Osteoblast (primary cell): ENCODE data around the gene DTWD1. TPM values are rescaled to one million over a fixed set of nuclear protein-coding genes. Genes with fewer than 3 reads are reported as not detected.
"Not testable (repeated sequence)": the region's sequence is repeated elsewhere in the genome, so short reads cannot be mapped to it uniquely, and the experiment has no call there.

Experiments used
- DNase-seq: peaks from one replicate; pipeline ENCODE4 v3.0.0; 2011; ENCODE audit warnings: low spot score, mixed read lengths; ENCODE audit not compliant: insufficient read length; ENCODE audit errors: missing footprints
- H2AFZ ChIP-seq: 2 replicates; pipeline ENCODE4 v1.6.0; 2011; ENCODE audit warnings: mild to moderate bottlenecking, low read length
- H3K27ac ChIP-seq: 2 replicates; pipeline ENCODE4 v1.5.1; 2011; ENCODE audit warnings: mild to moderate bottlenecking, low read depth, low read length, moderate library complexity
- H3K27me3 ChIP-seq: 2 replicates; pipeline ENCODE4 v1.6.0; 2012; ENCODE audit warnings: mild to moderate bottlenecking, control low read depth, inconsistent platforms, low read length, moderate library complexity; ENCODE audit not compliant: insufficient read depth
- H3K36me3 ChIP-seq: 2 replicates; pipeline ENCODE4 v1.5.1; 2011; ENCODE audit warnings: mild to moderate bottlenecking, low read length, control low read depth, moderate library complexity; ENCODE audit not compliant: insufficient read depth
- H3K4me1 ChIP-seq: 2 replicates; pipeline ENCODE4 v1.5.1; 2011; ENCODE audit warnings: mild to moderate bottlenecking, low read length, control low read depth, moderate library complexity; ENCODE audit not compliant: insufficient read depth
- H3K4me2 ChIP-seq: 2 replicates; pipeline ENCODE4 v1.6.0; 2011; ENCODE audit warnings: mild to moderate bottlenecking, low read length; ENCODE audit not compliant: insufficient read depth
- H3K4me3 ChIP-seq: fragments of 200-600 bp; sonication (generic); 3 replicates; pipeline ENCODE4 v1.5.1; 2012; ENCODE audit warnings: mild to moderate bottlenecking, low read length, inconsistent platforms; ENCODE audit not compliant: insufficient read depth
- H3K79me2 ChIP-seq: 2 replicates; pipeline ENCODE4 v1.6.0; 2012; ENCODE audit warnings: mild to moderate bottlenecking, low read length, control low read depth, inconsistent platforms; ENCODE audit not compliant: insufficient read depth
- H3K9me3 ChIP-seq: 2 replicates; pipeline ENCODE4 v1.5.1; 2011; ENCODE audit warnings: low read depth, low read length, control low read depth
- H4K20me1 ChIP-seq: 2 replicates; pipeline ENCODE4 v1.6.0; 2012; ENCODE audit warnings: mild to moderate bottlenecking, low read length, control low read depth; ENCODE audit not compliant: insufficient read depth
- CTCF ChIP-seq: IDR thresholded peaks from 2 replicates; pipeline ENCODE4 v1.5.1; 2011; ENCODE audit warnings: mild to moderate bottlenecking, low read depth, low read length, moderate library complexity; ENCODE audit errors: extremely low read depth
- total RNA-seq: library from RNA; depleted of rRNA; stranded (reverse); fragments of >200 nt; gene quantifications from 2 replicates; pipeline ENCODE4 v1.2.3, GENCODE V29; 2012

DTWD1 gene
- total RNA-seq, 1 donor, result 37.6 TPM

- Histone ChIP-seq H3K27me3 (no peaks in the 10 kb centered on the region), H3K4me3 (no peak overlapping the region), H3K36me3 (no peaks in the 10 kb centered on the region), H3K9me3 (peaks cover 7% of the 10 kb centered on the region), H3K4me1 (no peaks in the 10 kb centered on the region), H4K20me1 (no peaks in the 10 kb centered on the region), H3K79me2 (no peaks in the 10 kb centered on the region), H2AFZ (no peak overlapping the region), H3K27ac (no peak overlapping the region), H3K4me2 (no peak overlapping the region)
- no peak for TF ChIP-seq CTCF
- DNase-seq, result no peak
Observed at GRCh38 chr15:49604625-49605409, 16.0 kb upstream of the DTWD1 start.

GRCh38 chr15:49605588-49605987, 15.3 kb upstream of the DTWD1 start:
- no peaks in the 10 kb centered on the region for H3K79me2 ChIP-seq
- peaks cover 7% of the 10 kb centered on the region for H3K9me3 ChIP-seq
- TF ChIP-seq CTCF, result no peak
- no peak overlapping the region for H3K27ac ChIP-seq
- H4K20me1 ChIP-seq, result no peaks in the 10 kb centered on the region
- no peaks in the 10 kb centered on the region for H3K4me1 ChIP-seq
- H3K4me3 ChIP-seq, result no peak overlapping the region
- H3K4me2 ChIP-seq, result no peak overlapping the region
- H2AFZ ChIP-seq, result no peak overlapping the region
- no peaks in the 10 kb centered on the region for H3K36me3 ChIP-seq
- no peaks in the 10 kb centered on the region for H3K27me3 ChIP-seq
- DNase-seq, result no peak

- Histone ChIP-seq H2AFZ (no peak overlapping the region), H3K4me2 (no peak overlapping the region), H3K27ac (no peak overlapping the region), H3K36me3 (no peaks in the 10 kb centered on the region), H3K4me3 (no peak overlapping the region), H3K4me1 (no peaks in the 10 kb centered on the region), H4K20me1 (no peaks in the 10 kb centered on the region), H3K27me3 (no peaks in the 10 kb centered on the region), H3K79me2 (no peaks in the 10 kb centered on the region), H3K9me3 (peaks cover 6% of the 10 kb centered on the region)
- no peak for DNase-seq
- TF ChIP-seq CTCF, result peak; percentile 14
Observed at GRCh38 chr15:49606594-49606993, 14.3 kb upstream of the DTWD1 start.

- Histone ChIP-seq H2AFZ (no peak overlapping the region), H3K27ac (no peak overlapping the region), H3K4me3 (no peak overlapping the region), H3K79me2 (no peaks in the 10 kb centered on the region), H3K27me3 (no peaks in the 10 kb centered on the region), H3K36me3 (no peaks in the 10 kb centered on the region), H4K20me1 (no peaks in the 10 kb centered on the region), H3K4me2 (no peak overlapping the region), H3K4me1 (no peaks in the 10 kb centered on the region), H3K9me3 (no peaks in the 10 kb centered on the region)
- DNase-seq, result no peak
- no peak for TF ChIP-seq CTCF
Observed at GRCh38 chr15:49610157-49610918, 10.5 kb upstream of the DTWD1 start.

- not testable (repeated sequence) for H3K36me3 ChIP-seq, H3K27ac ChIP-seq, H2AFZ ChIP-seq, H3K4me1 ChIP-seq, H4K20me1 ChIP-seq, H3K9me3 ChIP-seq, H3K4me2 ChIP-seq, DNase-seq, H3K79me2 ChIP-seq, H3K27me3 ChIP-seq, H3K4me3 ChIP-seq
Observed at GRCh38 chr15:49612240-49612639, 8.6 kb upstream of the DTWD1 start.
